Amygdala (tissue), 56 donors: ENCODE measurements around the gene GSTO1.
"Not testable (repeated sequence)": the region's sequence is repeated elsewhere in the genome, so short reads cannot be mapped to it uniquely, and the experiment has no call there.

ENCODE experiments used
- DNase-seq, 56 donors: peaks; one replicate each; lab custom pipeline; 2025; lab: John Stamatoyannopoulos, UW

GSTO1 gene

DNA sequence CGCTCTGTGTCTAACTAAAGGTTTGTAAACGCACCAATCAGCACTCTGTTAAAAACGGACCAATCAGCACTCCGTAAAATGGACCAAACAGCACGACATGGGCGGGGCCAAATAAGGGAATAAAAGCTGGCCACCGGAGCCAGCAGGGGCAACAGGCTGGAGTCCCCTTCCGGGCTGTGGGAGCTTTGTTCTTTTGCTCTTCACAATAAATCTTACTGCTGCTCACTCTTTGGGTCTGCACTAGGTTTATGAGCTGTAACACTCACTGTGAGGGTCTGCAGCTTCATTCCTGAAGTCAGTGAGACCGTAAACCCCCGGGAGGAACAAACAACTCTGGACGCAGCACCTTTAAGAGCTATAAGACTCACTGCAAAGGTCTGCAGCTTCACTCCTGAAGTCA is 5.8 kb upstream of the GSTO1 start:
- not testable (repeated sequence) for DNase-seq

- DNase-seq = no peak
Observed at GRCh38 chr10:104250371-104250770, 4.3 kb upstream of the GSTO1 start.

GRCh38 chr10:104251443-104251842 is 3.2 kb upstream of the GSTO1 start:
- no peak for DNase-seq

DNA sequence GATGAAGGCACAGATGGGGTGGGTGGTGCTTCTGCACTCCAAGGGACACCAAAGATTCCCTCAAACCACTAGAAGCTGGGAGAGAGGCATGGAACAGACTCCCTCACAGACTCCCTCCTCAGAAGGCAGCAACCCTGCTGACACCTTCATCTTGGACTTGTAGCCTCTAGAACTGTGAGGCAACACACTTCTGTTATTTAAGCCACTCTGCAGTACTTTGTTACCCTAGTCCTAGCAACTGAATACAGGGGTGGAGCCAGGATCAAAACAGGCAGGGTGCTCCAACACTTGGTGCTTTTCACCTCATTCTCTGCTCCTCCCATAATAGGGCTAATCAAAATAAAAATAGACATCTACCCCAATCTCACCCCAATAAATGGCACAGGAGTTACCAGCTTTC is 2.3 kb upstream of the GSTO1 start:
- DNase-seq = no peak

- DNase-seq = no peak
Observed at GRCh38 chr10:104253106-104253505, 1.6 kb upstream of the GSTO1 start.

GRCh38 chr10:104253606-104254410 is 884 bp upstream of the GSTO1 start:
- no peak for DNase-seq

GRCh38 chr10:104255311-104255981 is 754 bp downstream of the GSTO1 start:
- peak in 10 of 56 donors; percentile 14 to 52 (median 34) for DNase-seq

- no peak for DNase-seq
Observed at GRCh38 chr10:104256335-104256961, 1.8 kb downstream of the GSTO1 start.

DNA sequence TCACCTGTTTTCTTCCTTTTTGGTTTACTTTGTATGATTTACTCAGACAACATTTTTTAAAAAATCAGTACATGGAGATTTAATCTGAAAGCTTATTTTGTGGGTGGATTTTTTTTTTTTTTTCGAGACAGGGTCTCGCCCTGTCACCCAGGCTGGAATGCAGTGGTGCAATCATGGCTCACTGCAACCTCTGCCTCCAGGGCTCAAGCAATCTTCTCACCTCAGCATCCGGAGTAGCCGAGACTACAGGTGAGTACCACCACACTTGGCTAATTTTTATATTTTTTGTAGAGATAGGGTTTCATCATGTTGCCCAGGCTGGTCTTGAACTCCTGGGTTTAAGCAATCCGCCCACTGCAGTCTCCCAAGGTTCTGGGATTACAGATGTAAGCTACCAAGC is 2.5 kb downstream of the GSTO1 start:
- DNase-seq = no peak

- no peak for DNase-seq
Observed at GRCh38 chr10:104258209-104258608, 3.5 kb downstream of the GSTO1 start.

DNA sequence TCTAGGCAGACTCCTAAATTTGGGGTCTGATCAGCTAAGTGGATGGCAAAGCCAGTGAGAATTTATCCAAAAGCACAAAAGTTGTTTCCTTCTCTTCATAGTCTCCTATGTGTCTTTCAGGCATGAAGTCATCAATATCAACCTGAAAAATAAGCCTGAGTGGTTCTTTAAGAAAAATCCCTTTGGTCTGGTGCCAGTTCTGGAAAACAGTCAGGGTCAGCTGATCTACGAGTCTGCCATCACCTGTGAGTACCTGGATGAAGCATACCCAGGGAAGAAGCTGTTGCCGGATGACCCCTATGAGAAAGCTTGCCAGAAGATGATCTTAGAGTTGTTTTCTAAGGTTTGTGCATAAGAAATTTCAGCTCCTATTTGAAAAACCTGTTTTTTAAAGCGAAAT is 4.8 kb downstream of the GSTO1 start:
- DNase-seq = no peak

GRCh38 chr10:104259999-104260774 is 5.5 kb downstream of the GSTO1 start:
- DNase-seq = no peak

DNA sequence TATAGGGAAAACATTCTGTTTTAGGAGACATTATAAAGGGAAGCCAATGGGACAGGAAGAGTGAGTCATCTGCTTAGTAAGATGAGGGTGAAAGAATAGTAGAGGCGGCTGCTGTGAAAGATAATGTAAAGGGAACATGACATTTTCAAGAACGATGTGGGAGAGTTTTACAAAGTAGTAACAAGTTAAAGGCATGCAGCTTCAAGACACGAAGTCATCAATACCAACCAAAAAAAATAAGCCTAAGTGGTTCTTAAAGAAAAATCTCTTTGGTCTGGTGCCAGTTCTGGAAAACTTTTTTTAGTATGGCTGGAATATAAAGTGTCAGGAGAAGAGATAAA is 6.1 kb downstream of the GSTO1 start:
- no peak for DNase-seq

DNA sequence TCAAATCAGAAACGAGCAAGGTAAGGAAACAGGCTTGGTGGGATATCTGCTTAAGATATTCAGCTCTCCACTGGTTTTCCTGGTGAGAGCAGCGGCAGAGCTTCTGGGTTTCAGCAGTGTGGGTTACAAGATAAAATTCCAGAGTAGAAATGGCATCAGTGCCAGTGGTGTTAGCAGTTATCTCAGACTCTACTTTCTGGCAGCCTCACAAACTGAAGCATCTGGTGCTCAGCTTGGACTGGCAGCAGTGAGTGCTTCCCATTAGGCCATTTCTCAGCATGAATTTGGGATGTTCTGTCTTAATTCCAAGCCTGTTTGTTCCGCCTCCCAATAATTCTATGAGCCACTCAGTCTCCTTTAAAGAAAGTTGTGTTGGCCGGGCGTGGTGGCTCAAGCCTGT is 7.4 kb downstream of the GSTO1 start:
- no peak for DNase-seq

DNA sequence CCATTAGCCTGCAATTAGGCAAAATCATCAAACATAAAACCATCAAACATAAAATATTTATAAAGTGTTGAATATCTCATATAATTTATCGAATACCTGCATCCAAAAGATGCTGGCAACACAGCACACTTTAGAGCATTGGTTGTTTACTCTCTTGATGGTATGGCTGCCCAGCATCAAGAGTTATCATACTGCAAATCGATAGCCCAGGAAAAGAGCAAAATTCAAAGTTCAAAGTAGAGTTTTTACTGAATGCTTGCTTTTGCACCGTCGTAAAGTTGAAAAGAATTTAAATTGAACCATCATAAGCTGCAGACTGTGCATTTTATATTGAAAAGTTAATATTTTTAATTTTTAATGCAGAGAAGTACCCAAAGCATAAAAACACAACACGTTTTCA is 10.1 kb downstream of the GSTO1 start:
- DNase-seq = no peak

DNA sequence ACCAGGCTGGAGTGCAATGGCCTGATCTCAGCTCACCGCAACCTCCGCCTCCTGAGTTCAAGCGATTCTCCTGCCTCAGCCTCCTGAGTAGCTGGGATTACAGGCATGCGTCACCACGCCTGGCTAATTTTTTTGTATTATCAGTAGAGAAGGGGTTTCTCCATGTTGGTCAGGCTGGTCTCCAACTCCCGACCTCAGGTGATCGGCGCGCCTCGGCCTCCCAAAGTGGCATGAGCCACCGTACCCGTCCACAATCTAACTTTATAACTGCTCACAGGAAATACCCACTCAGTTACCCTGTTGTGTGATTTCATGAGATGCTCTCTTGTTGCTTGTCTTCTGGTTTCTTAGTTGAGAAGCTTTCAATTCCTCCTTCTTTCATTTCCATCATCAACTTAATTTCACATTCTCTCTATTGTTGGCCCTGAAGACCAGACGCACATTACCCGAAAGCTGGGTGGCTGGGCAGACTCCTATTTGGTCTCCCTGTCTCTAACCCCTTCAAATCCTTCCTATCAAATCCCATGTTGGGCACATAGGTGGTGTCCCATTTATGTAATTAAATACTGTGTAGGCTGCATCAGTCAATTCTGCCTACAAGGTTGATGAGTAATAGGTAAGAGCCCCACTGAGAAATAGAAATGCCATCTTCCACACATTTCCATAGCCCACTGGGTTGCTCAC is 13.2 kb downstream of the GSTO1 start:
- no peak for DNase-seq

GRCh38 chr10:104268405-104268712 is 13.7 kb downstream of the GSTO1 start:
- DNase-seq = no peak

GRCh38 chr10:104268713-104269645 is 14.3 kb downstream of the GSTO1 start, which contains the start of gene GSTO2:
Gene GSTO2 (plus strand): TSS chr10:104269184. CDS start chr10:104274916, 5,732 bp downstream.
- peak; percentile 69 to 100 (median 99) for DNase-seq

GRCh38 chr10:104273286-104273685 is 18.6 kb downstream of the GSTO1 start:
- DNase-seq = no peak
